ENCODE measurements around the gene PILRA.
"Not testable (repeated sequence)": the region's sequence is repeated elsewhere in the genome, so short reads cannot be mapped to it uniquely, and the experiment has no call there.

Gene PILRA

DNA sequence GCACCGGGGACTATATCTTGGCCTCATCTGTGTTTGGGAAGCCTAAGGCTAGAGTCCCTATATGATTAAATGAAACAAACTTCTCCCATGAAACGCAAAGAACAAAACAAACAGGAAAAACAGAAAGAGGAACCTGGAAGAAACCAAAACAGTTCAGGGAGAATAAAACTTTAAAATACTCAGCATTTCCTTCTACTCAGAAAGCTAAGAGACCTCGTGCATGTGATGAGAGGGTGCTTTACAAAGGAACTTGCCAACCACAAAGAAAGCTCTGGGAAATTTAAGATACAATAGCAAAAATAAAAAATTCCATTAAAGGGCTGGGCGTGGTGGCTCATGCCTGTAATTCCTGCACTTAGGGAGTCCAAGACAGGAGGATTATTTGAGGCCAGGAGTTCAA lies 6.9 kb downstream of the PILRA start:
- no peak overlapping the region for H3K9ac ChIP-seq (ENCODE audit: low read length)
- no peak overlapping the region for H2AK5ac ChIP-seq (ENCODE audit: low read length, severe bottlenecking)
- H3K4me3 ChIP-seq (ENCODE audit: insufficient read depth in 1 of 2, low read depth in 1 of 2, low read length in 2 of 2), result no peak overlapping the region
- H3K14ac ChIP-seq (ENCODE audit: low read length in 2 of 2), result no peak overlapping the region
- H4K8ac ChIP-seq (ENCODE audit: low read length), result no peak overlapping the region
- H3K36me3 ChIP-seq (ENCODE audit: control insufficient read depth in 1 of 2, insufficient read depth in 2 of 2, low read depth in 1 of 2, low read length in 2 of 2), result no peaks in the 10 kb centered on the region
- H3K4me1 ChIP-seq (ENCODE audit: control insufficient read depth, insufficient read depth, low read depth, low read length), result peaks cover 4% of the 10 kb centered on the region
- no peak overlapping the region for H2BK12ac ChIP-seq (ENCODE audit: low read length in 2 of 2)
- no peak overlapping the region for H4K91ac ChIP-seq (ENCODE audit: low read length)
- no peak overlapping the region for H3K4ac ChIP-seq (ENCODE audit: low read depth in 1 of 2, low read length in 2 of 2)
- DNase-seq, result no peak
- no peak overlapping the region for H2AFZ ChIP-seq (ENCODE audit: low read depth, low read length)
- H2BK120ac ChIP-seq (ENCODE audit: low read depth, low read length), result no peak overlapping the region
- no peak overlapping the region for H2BK5ac ChIP-seq (ENCODE audit: low read depth, low read length, poor library complexity, severe bottlenecking)
- H3K4me2 ChIP-seq (ENCODE audit: low read length, poor library complexity, severe bottlenecking), result no peak overlapping the region
- WGBS, result 89% methylated on average over 3 of the region's 4 CpGs
- no peak overlapping the region for H2BK15ac ChIP-seq (ENCODE audit: low read depth, poor library complexity, severe bottlenecking)
- no peak overlapping the region for H3K18ac ChIP-seq (ENCODE audit: low read depth in 1 of 2, low read length in 2 of 2)
- no peak overlapping the region for H3K23ac ChIP-seq (ENCODE audit: low read length in 2 of 2)
- H3K27me3 ChIP-seq (ENCODE audit: control insufficient read depth in 1 of 2, insufficient read depth in 1 of 2, low read length in 2 of 2), result peaks cover 0 to 5% of the 10 kb centered on the region in 2 experiments
- H3K27ac ChIP-seq (ENCODE audit: low read length, poor library complexity, severe bottlenecking), result no peak overlapping the region
- H3K79me1 ChIP-seq (replicated peaks; ENCODE audit: low read length, poor library complexity, severe bottlenecking), result no peaks in the 10 kb centered on the region
- H3K9me3 ChIP-seq (ENCODE audit: control insufficient read depth, low read length), result no peaks in the 10 kb centered on the region

DNA sequence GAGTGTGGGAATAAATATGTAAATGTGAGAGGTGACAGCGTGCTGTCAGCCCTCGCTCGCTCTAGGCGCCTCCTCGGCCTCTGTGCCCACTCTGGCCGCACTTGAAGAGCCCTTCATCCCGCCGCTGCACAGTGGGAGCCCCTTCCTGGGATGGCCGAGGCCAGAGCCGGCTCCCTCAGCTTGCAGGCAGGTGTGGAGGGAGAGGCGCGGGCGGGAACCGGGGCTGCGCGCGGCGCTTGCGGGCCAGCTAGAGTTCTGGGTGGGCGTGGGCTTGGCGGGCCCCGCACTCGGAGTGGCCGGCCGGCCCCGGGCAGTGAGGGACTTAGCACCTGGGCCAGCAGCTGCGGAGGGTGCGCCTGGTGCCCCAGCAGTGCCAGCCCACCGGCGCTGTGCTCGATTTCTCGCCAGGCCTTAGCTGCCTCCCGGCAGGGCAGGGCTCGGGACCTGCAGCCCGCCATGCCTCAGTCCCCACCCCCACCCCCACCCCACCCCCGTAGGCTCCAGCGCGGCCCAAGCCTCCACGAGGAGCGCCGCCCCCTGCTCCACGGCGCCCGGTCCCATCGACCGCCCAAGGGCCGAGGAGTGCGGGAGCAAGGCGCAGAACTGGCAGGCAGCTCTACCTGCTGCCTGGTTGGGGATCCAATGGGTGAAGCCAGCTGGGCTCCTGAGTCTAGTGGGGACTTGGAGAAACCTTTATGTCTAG lies 8.4 kb downstream of the PILRA start:
- H2BK12ac ChIP-seq (ENCODE audit: low read length in 2 of 2); H3K79me1 ChIP-seq (replicated peaks; ENCODE audit: low read length, poor library complexity, severe bottlenecking); H3K4me3 ChIP-seq (ENCODE audit: insufficient read depth in 1 of 2, low read depth in 1 of 2, low read length in 2 of 2); H3K23ac ChIP-seq (ENCODE audit: low read length in 2 of 2); H3K9me3 ChIP-seq (ENCODE audit: control insufficient read depth, low read length); H2BK15ac ChIP-seq (ENCODE audit: low read depth, poor library complexity, severe bottlenecking); H2AFZ ChIP-seq (ENCODE audit: low read depth, low read length); H3K27ac ChIP-seq (ENCODE audit: low read length, poor library complexity, severe bottlenecking); H3K4me2 ChIP-seq (ENCODE audit: low read length, poor library complexity, severe bottlenecking); H3K4me1 ChIP-seq (ENCODE audit: control insufficient read depth, insufficient read depth, low read depth, low read length); H3K18ac ChIP-seq (ENCODE audit: low read depth in 1 of 2, low read length in 2 of 2); H3K9ac ChIP-seq (ENCODE audit: low read length); H4K8ac ChIP-seq (ENCODE audit: low read length); H4K91ac ChIP-seq (ENCODE audit: low read length); H2AK5ac ChIP-seq (ENCODE audit: low read length, severe bottlenecking); H3K14ac ChIP-seq (ENCODE audit: low read length in 2 of 2); H3K4ac ChIP-seq (ENCODE audit: low read depth in 1 of 2, low read length in 2 of 2); H2BK120ac ChIP-seq (ENCODE audit: low read depth, low read length); H3K27me3 ChIP-seq (ENCODE audit: control insufficient read depth in 1 of 2, insufficient read depth in 1 of 2, low read length in 2 of 2); DNase-seq; H2BK5ac ChIP-seq (ENCODE audit: low read depth, low read length, poor library complexity, severe bottlenecking); H3K36me3 ChIP-seq (ENCODE audit: control insufficient read depth in 1 of 2, insufficient read depth in 2 of 2, low read depth in 1 of 2, low read length in 2 of 2): not testable (repeated sequence)
- 95% methylated on average over 42 of the region's 49 CpGs for WGBS

DNA sequence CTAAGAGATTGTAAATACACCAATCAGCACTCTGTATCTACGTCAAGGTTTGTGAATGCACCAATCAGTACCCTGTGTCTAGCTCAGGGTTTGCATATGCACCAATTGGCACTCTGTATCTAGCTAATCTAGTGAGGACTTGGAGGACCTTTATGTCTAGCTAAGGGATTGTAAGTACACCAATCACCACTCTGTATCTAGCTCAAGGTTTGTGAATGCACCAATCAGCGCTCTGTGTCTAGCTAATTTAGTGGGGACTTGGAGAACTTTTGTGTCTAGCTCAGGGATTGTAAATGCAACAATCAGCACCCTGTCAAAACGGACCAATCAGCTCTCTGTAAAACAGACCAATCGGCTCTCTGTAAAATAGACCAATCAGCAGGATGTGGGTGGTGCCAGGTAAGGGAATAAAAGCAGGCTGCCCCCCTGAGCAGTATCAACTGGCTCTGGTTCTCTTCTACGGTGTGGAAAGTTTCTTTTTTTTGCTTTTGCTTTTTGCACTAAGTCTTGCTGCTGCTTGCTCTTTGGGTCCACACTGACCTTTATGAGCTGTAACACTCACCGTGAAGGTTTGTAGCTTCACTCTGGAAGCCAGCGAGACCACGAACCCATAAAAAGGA lies 9.1 kb downstream of the PILRA start:
- H2BK5ac ChIP-seq (ENCODE audit: low read depth, low read length, poor library complexity, severe bottlenecking); H3K4me3 ChIP-seq (ENCODE audit: insufficient read depth in 1 of 2, low read depth in 1 of 2, low read length in 2 of 2); H3K4me1 ChIP-seq (ENCODE audit: control insufficient read depth, insufficient read depth, low read depth, low read length); H3K27me3 ChIP-seq (ENCODE audit: control insufficient read depth in 1 of 2, insufficient read depth in 1 of 2, low read length in 2 of 2); H3K9ac ChIP-seq (ENCODE audit: low read length); H3K4ac ChIP-seq (ENCODE audit: low read depth in 1 of 2, low read length in 2 of 2); H4K8ac ChIP-seq (ENCODE audit: low read length); H2BK15ac ChIP-seq (ENCODE audit: low read depth, poor library complexity, severe bottlenecking); H2BK120ac ChIP-seq (ENCODE audit: low read depth, low read length); H2AFZ ChIP-seq (ENCODE audit: low read depth, low read length); H2AK5ac ChIP-seq (ENCODE audit: low read length, severe bottlenecking); H3K18ac ChIP-seq (ENCODE audit: low read depth in 1 of 2, low read length in 2 of 2); H3K27ac ChIP-seq (ENCODE audit: low read length, poor library complexity, severe bottlenecking); H4K91ac ChIP-seq (ENCODE audit: low read length); DNase-seq; H3K36me3 ChIP-seq (ENCODE audit: control insufficient read depth in 1 of 2, insufficient read depth in 2 of 2, low read depth in 1 of 2, low read length in 2 of 2); H3K14ac ChIP-seq (ENCODE audit: low read length in 2 of 2); H3K79me1 ChIP-seq (replicated peaks; ENCODE audit: low read length, poor library complexity, severe bottlenecking); H3K4me2 ChIP-seq (ENCODE audit: low read length, poor library complexity, severe bottlenecking); H3K9me3 ChIP-seq (ENCODE audit: control insufficient read depth, low read length); H2BK12ac ChIP-seq (ENCODE audit: low read length in 2 of 2); H3K23ac ChIP-seq (ENCODE audit: low read length in 2 of 2): not testable (repeated sequence)
- 90% methylated on average over 7 of the region's 8 CpGs for WGBS

DNA sequence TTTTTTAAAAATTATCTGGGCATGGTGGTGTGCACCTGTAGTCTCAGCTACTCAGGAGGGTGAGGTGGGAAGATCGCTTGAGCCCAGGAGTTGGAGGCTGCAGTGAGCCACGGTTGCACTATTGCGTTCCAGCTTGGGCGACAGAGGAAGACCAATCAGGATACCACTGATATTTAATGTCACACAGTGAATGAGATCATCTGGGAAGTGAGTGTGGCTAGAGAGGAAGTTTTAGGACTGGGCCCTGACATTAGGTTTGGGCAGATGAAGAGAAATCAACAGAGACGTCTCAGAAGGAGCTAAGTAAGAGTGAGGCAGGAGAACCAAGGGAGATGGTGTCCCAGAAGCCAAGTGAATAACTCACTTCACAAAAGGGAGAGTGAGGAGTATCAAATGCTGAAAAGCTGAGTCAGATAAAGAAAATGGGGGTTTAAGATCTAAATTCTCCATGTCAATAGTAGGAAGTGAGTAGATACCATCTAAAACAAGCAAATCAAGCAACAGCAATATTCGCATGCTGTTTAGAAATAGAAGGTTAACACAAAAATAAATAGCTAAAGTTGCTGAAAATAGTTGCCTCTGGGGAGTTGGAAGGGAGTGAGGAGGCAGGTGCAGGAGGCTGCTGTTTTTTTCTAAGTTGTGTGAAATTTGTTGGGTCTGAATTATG lies 11.5 kb downstream of the PILRA start:
- Histone ChIP-seq H3K9ac (ENCODE audit: low read length) (no peak overlapping the region), H3K23ac (ENCODE audit: low read length in 2 of 2) (no peak overlapping the region), H3K36me3 (ENCODE audit: control insufficient read depth in 1 of 2, insufficient read depth in 2 of 2, low read depth in 1 of 2, low read length in 2 of 2) (no peaks in the 10 kb centered on the region), H3K4ac (ENCODE audit: low read depth in 1 of 2, low read length in 2 of 2) (no peak overlapping the region), H3K4me3 (ENCODE audit: insufficient read depth in 1 of 2, low read depth in 1 of 2, low read length in 2 of 2) (no peak overlapping the region), H3K18ac (ENCODE audit: low read depth in 1 of 2, low read length in 2 of 2) (no peak overlapping the region), H2AK5ac (ENCODE audit: low read length, severe bottlenecking) (no peak overlapping the region), H3K9me3 (ENCODE audit: control insufficient read depth, low read length) (no peaks in the 10 kb centered on the region), H2BK120ac (ENCODE audit: low read depth, low read length) (no peak overlapping the region), H2BK12ac (ENCODE audit: low read length in 2 of 2) (no peak overlapping the region), H2BK15ac (ENCODE audit: low read depth, poor library complexity, severe bottlenecking) (no peak overlapping the region), H4K91ac (ENCODE audit: low read length) (no peak overlapping the region), H3K4me2 (ENCODE audit: low read length, poor library complexity, severe bottlenecking) (no peak overlapping the region), H3K79me1 (replicated peaks; ENCODE audit: low read length, poor library complexity, severe bottlenecking) (no peaks in the 10 kb centered on the region), H2AFZ (ENCODE audit: low read depth, low read length) (no peak overlapping the region), H3K27me3 (ENCODE audit: control insufficient read depth in 1 of 2, insufficient read depth in 1 of 2, low read length in 2 of 2) (peaks cover 7 to 10% of the 10 kb centered on the region in 2 experiments), H3K4me1 (ENCODE audit: control insufficient read depth, insufficient read depth, low read depth, low read length) (peaks cover 4% of the 10 kb centered on the region), H3K14ac (ENCODE audit: low read length in 2 of 2) (no peak overlapping the region), H3K27ac (ENCODE audit: low read length, poor library complexity, severe bottlenecking) (no peak overlapping the region), H2BK5ac (ENCODE audit: low read depth, low read length, poor library complexity, severe bottlenecking) (no peak overlapping the region), H4K8ac (ENCODE audit: low read length) (no peak overlapping the region)
- 78% methylated on average over 6 of the region's 6 CpGs for WGBS
- no peak for DNase-seq
